ENCODE measurements around the gene DPP7. TPM values are rescaled to one million over a fixed set of nuclear protein-coding genes. Genes with fewer than 3 reads are reported as not detected.
A peak's percentile ranks its signal among the peaks of the same experiment; 100 is the strongest.

The DPP7 gene
- total and polyA plus RNA-seq, 2 of the 8 experiments (the other 6 are each of a cell fraction or from before 2014, with no cell fraction given): 21.2 to 26.8 TPM

GRCh38 chr9:137087409-137087925 lies 27.1 kb downstream of the DPP7 start:
- no peak overlapping the region for H2AK5ac ChIP-seq (ENCODE audit: low read depth, low read length)
- H2BK20ac ChIP-seq (ENCODE audit: low read length): no peak overlapping the region
- no peak for DNase-seq (ENCODE audit: low read depth in 1 of 2, low spot score in 2 of 2)
- peak overlapping the region; percentile 10 for H4K5ac ChIP-seq (ENCODE audit: insufficient read length, low read depth, low read length)
- no peak overlapping the region for H3K14ac ChIP-seq (ENCODE audit: insufficient read length)
- peak overlapping the region; percentile 18 for H4K91ac ChIP-seq (replicated peaks; ENCODE audit: insufficient read length, low read length)
- no peaks in the 10 kb centered on the region for H3K9me3 ChIP-seq (ENCODE audit: insufficient read depth in 2 of 2, low read depth in 1 of 2, low read length in 1 of 2)
- peak overlapping the region; percentile 55 to 81 (median 71) for H3K4me3 ChIP-seq (ENCODE audit: extremely low read depth in 1 of 4, insufficient read depth in 2 of 4, low read depth in 3 of 4, low read length in 4 of 4)
- ChIA-PET POLR2A (ENCODE audit: partially characterized antibody) (interaction anchor here (0.6 to 1.4 kb wide), 7 partner anchors 9 to 311 kb away, joined by 3 to 9 read pairs (median 3); partner anchors contain the start of gene UAP1L1), CTCF (ENCODE audit: partially characterized antibody) (interaction anchor here (0.6 to 7.8 kb wide), 7 partner anchors 20 to 149 kb away, joined by 3 to 80 read pairs (median 4); partner anchors contain the start of gene SAPCD2)
- H3K18ac ChIP-seq (ENCODE audit: extremely low read depth, low read length): peak overlapping the region; percentile 48; the same call in 1 of the 2 replicates
- peak overlapping the region; percentile 28 to 54 (median 42); a peak in 4 of 7 replicates for H3K9ac ChIP-seq (replicated peaks in 1 of 4; ENCODE audit: extremely low read depth in 1 of 4, low read depth in 3 of 4, low read length in 3 of 4)
- H3K4me2 ChIP-seq (ENCODE audit: insufficient read depth in 1 of 2, low read depth in 2 of 2, low read length in 2 of 2): peak overlapping the region; percentile 83 to 94
- no peaks in the 10 kb centered on the region for H4K20me1 ChIP-seq (replicated peaks in 1 of 2; ENCODE audit: control insufficient read depth in 1 of 2, insufficient read depth in 2 of 2, low read length in 2 of 2)
- H3K27me3 ChIP-seq (replicated peaks in 1 of 4; ENCODE audit: control insufficient read depth in 3 of 4, extremely low read depth in 1 of 4, insufficient read depth in 3 of 4, low read length in 3 of 4): peaks cover 0 to 11% (median 3%) of the 10 kb centered on the region in 4 experiments; a peak in 5 of 7 replicates
- no peak overlapping the region for H3K56ac ChIP-seq (replicated peaks; ENCODE audit: insufficient read length, low read depth, low read length)
- FAIRE-seq: no peak
- no peaks in the 10 kb centered on the region for H3K79me1 ChIP-seq (ENCODE audit: low read depth, low read length)
- WGBS, 2 experiments (ENCODE audit: extremely low coverage in 1 of 2, insufficient coverage in 1 of 2, insufficient read length in 1 of 2, insufficient replicate concordance in 2 of 2, low coverage in 1 of 2, low lambda C conversion rate in 2 of 2, missing lambda C conversion rate in 1 of 2): 11% methylated on average over 22 of the region's 22 CpGs; no CpG with 5 or more reads in 1 of the 2 experiments
- H2BK120ac ChIP-seq (replicated peaks; ENCODE audit: low read depth, low read length): no peak overlapping the region
- no peak overlapping the region for H2BK12ac ChIP-seq (ENCODE audit: low read depth, low read length)
- H3K23ac ChIP-seq (ENCODE audit: insufficient read length): no peak overlapping the region
- no peaks in the 10 kb centered on the region for H3K79me2 ChIP-seq (ENCODE audit: control insufficient read depth in 1 of 2, insufficient read depth in 2 of 2, low read length in 2 of 2)
- peak overlapping the region; percentile 87; the same call in 1 of the 2 replicates for H4K8ac ChIP-seq (ENCODE audit: extremely low read depth, insufficient read depth, low read length)
- no peak overlapping the region for H3K27ac ChIP-seq (ENCODE audit: low read depth, low read length)
- no peak overlapping the region; the same call in 1 of the 2 replicates for H2AFZ ChIP-seq (ENCODE audit: low read length)
- H3K23me2 ChIP-seq (ENCODE audit: low read depth, low read length): peaks cover 12% of the 10 kb centered on the region; the same call in 1 of the 2 replicates
- H2BK15ac ChIP-seq (ENCODE audit: low read length): no peak overlapping the region
- H2BK5ac ChIP-seq (ENCODE audit: low read depth, low read length): 0 out of 2 replicates have a peak overlapping the region, but pooled peaks have one; percentile 60
- H3K36me3 ChIP-seq (ENCODE audit: control insufficient read depth in 2 of 4, insufficient read depth in 4 of 4, low read length in 3 of 4): no peaks in the 10 kb centered on the region; a peak in 1 of 8 replicates
- H3K4ac ChIP-seq (replicated peaks; ENCODE audit: insufficient read length, low read depth, low read length): no peak overlapping the region
- peaks cover 0 to 10% (median 4%) of the 10 kb centered on the region in 4 experiments; a peak in 4 of 7 replicates for H3K4me1 ChIP-seq (replicated peaks in 1 of 4; ENCODE audit: control insufficient read depth in 3 of 4, insufficient read depth in 4 of 4, low read length in 3 of 4)
- TF ChIP-seq HDAC6 (IDR thresholded peaks at IDR 0.05; ENCODE audit: low read depth, low read length) (no peak), POLR2AphosphoS5 (IDR thresholded peaks at IDR 0.05; ENCODE audit: low read depth, low read length) (no peak), CTBP2 (IDR thresholded peaks at IDR 0.05; ENCODE audit: borderline replicate concordance, insufficient read depth, insufficient read length, low read length) (no peak), POU5F1 (IDR thresholded peaks at IDR 0.05; ENCODE audit: low read depth, low read length) (no peak), TEAD4 (IDR thresholded peaks at IDR 0.05; ENCODE audit: low read depth, low read length) (no peak), RAD21 (IDR thresholded peaks at IDR 0.05 in 1 of 2, conservative IDR thresholded peaks at IDR 0.05 in 1 of 2; ENCODE audit: low read depth in 2 of 2, low read length in 2 of 2) (no peak), ASH2L (IDR thresholded peaks at IDR 0.05; ENCODE audit: low read length) (no peak), GABPA (IDR thresholded peaks at IDR 0.05; ENCODE audit: borderline replicate concordance, insufficient read depth, low read length) (no peak), CBX5 (IDR thresholded peaks at IDR 0.05; ENCODE audit: low read depth, low read length) (no peak), HDAC2 (IDR thresholded peaks at IDR 0.05; ENCODE audit: borderline replicate concordance in 1 of 2, low read depth in 2 of 2, low read length in 2 of 2) (no peak; a peak in 1 of 4 replicates), NANOG (IDR thresholded peaks at IDR 0.05; ENCODE audit: insufficient read depth, low read depth, low read length, poor library complexity, severe bottlenecking) (no peak), SIX5 (IDR thresholded peaks at IDR 0.05; ENCODE audit: low read depth, low read length) (no peak)
